ENCODE data around the gene SDHAF3. TPM values are rescaled to one million over a fixed set of nuclear protein-coding genes. Genes with fewer than 3 reads are reported as not detected.
A peak's percentile ranks its signal among the peaks of the same experiment; 100 is the strongest.

The SDHAF3 gene
- total RNA-seq, 2 donors from 2014 or later, result 20.2 to 22.4 TPM

DNA sequence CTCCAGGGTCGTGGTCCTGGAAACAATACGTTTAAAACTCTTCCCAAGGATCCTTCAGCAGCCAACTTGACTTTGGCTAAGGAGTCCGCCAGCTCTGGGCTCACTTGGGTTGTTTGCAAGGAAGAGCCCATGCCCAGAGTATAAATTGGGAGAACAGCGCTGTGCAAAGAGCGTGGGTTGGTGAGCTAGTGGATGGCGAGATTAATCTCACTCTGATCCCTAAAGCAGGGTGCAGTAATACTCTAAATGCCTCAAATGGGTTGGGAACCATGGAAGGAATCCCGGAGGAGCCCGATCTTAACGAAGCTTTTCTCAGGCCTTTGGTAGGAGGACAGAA is 495 bp upstream of the SDHAF3 start:
- Histone ChIP-seq H3K27me3 (ENCODE audit: control insufficient read depth, insufficient read depth, low read length, poor library complexity, severe bottlenecking) (no peaks in the 10 kb centered on the region), H3K4me1 (ENCODE audit: control insufficient read depth, insufficient read depth, low read length) (no peaks in the 10 kb centered on the region), H3K4me3 (ENCODE audit: low read length) (peak overlapping the region; percentile 77), H3K27ac (ENCODE audit: low read depth, low read length) (no peak overlapping the region), H3K9me3 (ENCODE audit: control insufficient read depth, low read length) (peaks cover 8% of the 10 kb centered on the region), H3K9ac (ENCODE audit: extremely low read depth, low read length, poor library complexity, severe bottlenecking) (no peak overlapping the region), H3K36me3 (ENCODE audit: control insufficient read depth, insufficient read depth, low read length) (no peaks in the 10 kb centered on the region)
- peaks cover 2% of the 10 kb centered on the region for H3K36me3 Mint-ChIP-seq (ENCODE audit: low read depth)
- TF ChIP-seq, protein P1, sequence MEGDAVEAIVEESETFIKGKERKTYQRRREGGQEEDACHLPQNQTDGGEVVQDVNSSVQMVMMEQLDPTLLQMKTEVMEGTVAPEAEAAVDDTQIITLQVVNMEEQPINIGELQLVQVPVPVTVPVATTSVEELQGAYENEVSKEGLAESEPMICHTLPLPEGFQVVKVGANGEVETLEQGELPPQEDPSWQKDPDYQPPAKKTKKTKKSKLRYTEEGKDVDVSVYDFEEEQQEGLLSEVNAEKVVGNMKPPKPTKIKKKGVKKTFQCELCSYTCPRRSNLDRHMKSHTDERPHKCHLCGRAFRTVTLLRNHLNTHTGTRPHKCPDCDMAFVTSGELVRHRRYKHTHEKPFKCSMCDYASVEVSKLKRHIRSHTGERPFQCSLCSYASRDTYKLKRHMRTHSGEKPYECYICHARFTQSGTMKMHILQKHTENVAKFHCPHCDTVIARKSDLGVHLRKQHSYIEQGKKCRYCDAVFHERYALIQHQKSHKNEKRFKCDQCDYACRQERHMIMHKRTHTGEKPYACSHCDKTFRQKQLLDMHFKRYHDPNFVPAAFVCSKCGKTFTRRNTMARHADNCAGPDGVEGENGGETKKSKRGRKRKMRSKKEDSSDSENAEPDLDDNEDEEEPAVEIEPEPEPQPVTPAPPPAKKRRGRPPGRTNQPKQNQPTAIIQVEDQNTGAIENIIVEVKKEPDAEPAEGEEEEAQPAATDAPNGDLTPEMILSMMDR (conservative IDR thresholded peaks at IDR 0.05), result no peak
- H3K27me3 Mint-ChIP-seq (ENCODE audit: insufficient read depth), result peaks cover 2% of the 10 kb centered on the region
- H3K27ac Mint-ChIP-seq, result peak overlapping the region; percentile 95
- H3K9me3 Mint-ChIP-seq, result peaks cover 6% of the 10 kb centered on the region
- peak overlapping the region; percentile 89 for H3K4me3 Mint-ChIP-seq
- DNase-seq, result no peak
- WGBS, 2 experiments (ENCODE audit: insufficient coverage in 1 of 2, insufficient read length in 1 of 2), result 74 to 79% methylated on average over 8 to 9 of the region's 9 CpGs
- H3K4me1 Mint-ChIP-seq, result peaks cover 8% of the 10 kb centered on the region

GRCh38 chr7:97118306-97118917 is 914 bp downstream of the SDHAF3 start:
- peak overlapping the region; percentile 98 for H3K27ac Mint-ChIP-seq
- H3K27ac ChIP-seq (ENCODE audit: low read depth, low read length), result no peak overlapping the region

DNA sequence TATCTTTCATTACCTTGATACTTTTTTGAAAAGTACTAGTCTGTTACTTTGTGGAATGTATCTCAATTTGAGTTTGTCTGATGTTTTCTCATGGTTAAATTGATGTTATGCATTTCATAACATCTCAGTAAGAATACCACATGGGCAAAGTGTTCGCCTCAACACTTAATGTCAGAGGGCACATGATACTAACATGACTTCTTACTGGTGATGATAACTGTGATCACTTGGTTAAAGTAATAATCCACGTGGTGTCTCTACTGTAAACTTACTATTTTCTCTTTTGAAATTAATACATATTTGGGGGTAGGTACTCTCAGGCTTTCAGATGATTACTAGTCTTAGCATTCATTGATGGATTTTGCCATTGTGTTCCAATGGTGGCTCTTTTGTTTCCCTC is 2.2 kb downstream of the SDHAF3 start:
- WGBS, 2 experiments (ENCODE audit: insufficient coverage in 1 of 2, insufficient read length in 1 of 2), result 94 to 100% methylated on average over 1 to 2 of the region's 2 CpGs
- H3K9me3 ChIP-seq (ENCODE audit: control insufficient read depth, low read length), result peaks cover 8% of the 10 kb centered on the region
- Mint-ChIP-seq H3K36me3 (ENCODE audit: low read depth) (peaks cover 5% of the 10 kb centered on the region), H3K9me3 (peaks cover 23% of the 10 kb centered on the region), H3K4me1 (peaks cover 8% of the 10 kb centered on the region), H3K4me3 (no peak overlapping the region), H3K27ac (no peak overlapping the region), H3K27me3 (ENCODE audit: insufficient read depth) (no peaks in the 10 kb centered on the region)
- H3K4me1 ChIP-seq (ENCODE audit: control insufficient read depth, insufficient read depth, low read length), result no peaks in the 10 kb centered on the region
- H3K9ac ChIP-seq (ENCODE audit: extremely low read depth, low read length, poor library complexity, severe bottlenecking), result no peak overlapping the region
- DNase-seq, result no peak
- TF ChIP-seq, protein P1 (conservative IDR thresholded peaks at IDR 0.05), result no peak
- no peak overlapping the region for H3K27ac ChIP-seq (ENCODE audit: low read depth, low read length)
- H3K27me3 ChIP-seq (ENCODE audit: control insufficient read depth, insufficient read depth, low read length, poor library complexity, severe bottlenecking), result no peaks in the 10 kb centered on the region
- no peaks in the 10 kb centered on the region for H3K36me3 ChIP-seq (ENCODE audit: control insufficient read depth, insufficient read depth, low read length)
- peak overlapping the region; percentile 98 for H3K4me3 ChIP-seq (ENCODE audit: low read length)

More at GRCh38 chr7:97118306-97118917, 914 bp downstream of the SDHAF3 start:
- peaks cover under 1% of the 10 kb centered on the region for H3K27me3 Mint-ChIP-seq (ENCODE audit: insufficient read depth)
- H3K27me3 ChIP-seq (ENCODE audit: control insufficient read depth, insufficient read depth, low read length, poor library complexity, severe bottlenecking), result no peaks in the 10 kb centered on the region
- WGBS, 2 experiments (ENCODE audit: insufficient coverage in 1 of 2, insufficient read length in 1 of 2), result 35 to 70% methylated on average over 5 to 13 of the region's 13 CpGs
- no peak for DNase-seq
- peaks cover 8% of the 10 kb centered on the region for H3K4me1 Mint-ChIP-seq
- no peaks in the 10 kb centered on the region for H3K4me1 ChIP-seq (ENCODE audit: control insufficient read depth, insufficient read depth, low read length)
- H3K9me3 Mint-ChIP-seq, result peaks cover 15% of the 10 kb centered on the region
- no peaks in the 10 kb centered on the region for H3K36me3 ChIP-seq (ENCODE audit: control insufficient read depth, insufficient read depth, low read length)
- H3K9me3 ChIP-seq (ENCODE audit: control insufficient read depth, low read length), result peaks cover 8% of the 10 kb centered on the region
- peak overlapping the region; percentile 89 for H3K4me3 Mint-ChIP-seq
- peaks cover 5% of the 10 kb centered on the region for H3K36me3 Mint-ChIP-seq (ENCODE audit: low read depth)
- TF ChIP-seq, protein P1 (conservative IDR thresholded peaks at IDR 0.05), result no peak
- peak overlapping the region; percentile 72 for H3K9ac ChIP-seq (ENCODE audit: extremely low read depth, low read length, poor library complexity, severe bottlenecking)
- peak overlapping the region; percentile 98 for H3K4me3 ChIP-seq (ENCODE audit: low read length)
